Naive B cell (primary cell): ENCODE results near the gene ZNF521. TPM values are rescaled to one million over a fixed set of nuclear protein-coding genes. Genes with fewer than 3 reads are reported as not detected.

Experiments used
- ATAC-seq, 2 donors: fragments of 150-1000 bp; cut with Tn5 transposase; 2 replicates each; pipeline ENCODE4 v1.10.0; 2021; ENCODE audit warnings: low read depth in 2 of 2, mild to moderate bottlenecking in 2 of 2, moderate library complexity in 2 of 2
- DNase-seq: peaks from one replicate; pipeline ENCODE4 v3.0.0; 2022
- H3K27ac Mint-ChIP-seq, 6 donors: one replicate each; pipeline ENCODE4 v1.8.0; 2020 to 2022; ENCODE audit warnings: mild to moderate bottlenecking in 6 of 6, mixed read lengths in 6 of 6, moderate library complexity in 5 of 6, inconsistent platforms in 2 of 6
- H3K27me3 Mint-ChIP-seq, 3 donors: one replicate each; pipeline ENCODE4 v1.8.0; 2021 to 2022; ENCODE audit warnings: mixed read lengths in 3 of 3, mild to moderate bottlenecking in 1 of 3
- H3K36me3 Mint-ChIP-seq, 2 donors: one replicate each; pipeline ENCODE4 v1.8.0; 2020 to 2022; ENCODE audit warnings: mixed read lengths in 2 of 2, inconsistent platforms in 1 of 2, mild to moderate bottlenecking in 1 of 2
- H3K4me1 Mint-ChIP-seq, 3 donors: one replicate each; pipeline ENCODE4 v1.8.0; 2020 to 2022; ENCODE audit warnings: mixed read lengths in 3 of 3, inconsistent platforms in 1 of 3, mild to moderate bottlenecking in 1 of 3, moderate library complexity in 1 of 3
- H3K4me3 Mint-ChIP-seq, 8 donors: one replicate each; pipeline ENCODE4 v1.8.0; 2020 to 2022; ENCODE audit warnings: mild to moderate bottlenecking in 8 of 8, mixed read lengths in 8 of 8, moderate library complexity in 8 of 8, inconsistent platforms in 2 of 8
- H3K9me3 Mint-ChIP-seq, 7 donors: one replicate each; pipeline ENCODE4 v1.8.0; 2020 to 2022; ENCODE audit warnings: mixed read lengths in 7 of 7, mild to moderate bottlenecking in 5 of 7, inconsistent platforms in 2 of 7, moderate library complexity in 1 of 7
- polyA plus RNA-seq, 6 donors: library from polyadenylated mRNA; unstranded; fragments of 300-500 nt; fragmentation: Illumina TruSeq; gene quantifications; one replicate each; pipeline ENCODE4 v1.2.3, GENCODE V29; 2021; ENCODE audit warnings: low read depth in 6 of 6

The ZNF521 gene
- polyA plus RNA-seq, 6 donors from 2014 or later: 0.07 to 0.24 (median 0.11) TPM; not detected in 3

- no peak overlapping the region for H3K27ac Mint-ChIP-seq
- no peaks in the 10 kb centered on the region for H3K36me3 Mint-ChIP-seq
- no peaks in the 10 kb centered on the region for H3K27me3 Mint-ChIP-seq
- DNase-seq (no peak), ATAC-seq (no peak)
- no peak overlapping the region for H3K4me3 Mint-ChIP-seq
- H3K4me1 Mint-ChIP-seq: no peaks in the 10 kb centered on the region
- H3K9me3 Mint-ChIP-seq: no peaks in the 10 kb centered on the region
These were observed 265.1 kb downstream of the ZNF521 start for GRCh38 chr18:25086876-25087275.

- Mint-ChIP-seq H3K27ac (no peak overlapping the region), H3K4me3 (no peak overlapping the region), H3K4me1 (no peaks in the 10 kb centered on the region), H3K9me3 (no peaks in the 10 kb centered on the region), H3K27me3 (no peaks in the 10 kb centered on the region), H3K36me3 (no peaks in the 10 kb centered on the region)
- ATAC-seq: no peak
- no peak for DNase-seq
These were observed 271.0 kb downstream of the ZNF521 start for GRCh38 chr18:25081001-25081400.

DNA sequence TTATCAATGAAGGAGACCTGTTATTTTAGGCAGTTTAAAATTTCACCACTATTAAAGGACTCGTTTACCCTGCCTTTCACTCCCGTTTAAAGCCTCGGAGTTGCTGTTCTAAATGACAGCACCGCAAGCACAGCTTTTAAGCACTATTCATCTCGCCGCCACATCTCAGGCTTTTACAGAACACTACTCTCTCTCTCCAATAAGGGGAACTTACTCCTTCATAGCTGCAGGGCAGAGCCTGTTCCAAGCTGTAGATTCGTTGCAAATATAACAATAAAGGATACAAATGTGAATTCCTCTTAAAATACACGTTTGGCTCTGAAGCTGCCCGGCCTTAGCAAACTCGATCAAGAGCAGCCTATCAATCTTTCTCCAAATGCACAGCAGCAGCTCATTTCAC, 271.8 kb downstream of the ZNF521 start:
- no peak overlapping the region for H3K27ac Mint-ChIP-seq
- H3K36me3 Mint-ChIP-seq: no peaks in the 10 kb centered on the region

GRCh38 chr18:25077944-25078723, 273.8 kb downstream of the ZNF521 start:
- Mint-ChIP-seq H3K27ac (peak overlapping the region in 1 of 6 donors; percentile 17), H3K27me3 (no peaks in the 10 kb centered on the region), H3K4me1 (no peaks in the 10 kb centered on the region), H3K9me3 (no peaks in the 10 kb centered on the region), H3K4me3 (no peak overlapping the region), H3K36me3 (no peaks in the 10 kb centered on the region)
- DNase-seq (no peak), ATAC-seq (no peak)

More for the DNA sequence above, 271.8 kb downstream of the ZNF521 start:
- ATAC-seq: no peak
- H3K9me3 Mint-ChIP-seq: no peaks in the 10 kb centered on the region
- no peak overlapping the region for H3K4me3 Mint-ChIP-seq
- no peak for DNase-seq
- no peaks in the 10 kb centered on the region for H3K4me1 Mint-ChIP-seq
- H3K27me3 Mint-ChIP-seq: no peaks in the 10 kb centered on the region

GRCh38 chr18:25077038-25077943, 274.7 kb downstream of the ZNF521 start:
- Mint-ChIP-seq H3K36me3 (no peaks in the 10 kb centered on the region), H3K27ac (no peak overlapping the region), H3K4me1 (no peaks in the 10 kb centered on the region), H3K27me3 (no peaks in the 10 kb centered on the region), H3K9me3 (no peaks in the 10 kb centered on the region), H3K4me3 (no peak overlapping the region)
- no peak for DNase-seq
- ATAC-seq: no peak

DNA sequence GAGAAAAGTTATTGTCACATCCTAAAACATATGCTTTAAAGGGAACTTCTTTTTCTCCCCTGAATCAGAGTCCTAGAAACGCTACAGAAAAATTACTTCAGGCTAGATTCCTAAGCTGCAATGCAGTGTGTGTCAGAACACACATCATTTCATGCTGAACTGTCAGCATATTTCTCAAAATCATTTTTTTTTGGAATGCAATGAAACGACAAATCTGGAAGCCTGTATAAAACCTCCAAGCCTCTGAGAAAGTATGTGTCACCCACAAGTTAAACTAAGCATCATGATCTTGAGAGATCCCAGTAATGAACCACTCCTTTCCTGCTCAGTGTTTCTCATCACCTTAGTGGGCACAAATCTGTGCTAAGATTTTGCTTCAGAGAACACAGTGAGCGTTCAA, 276.2 kb downstream of the ZNF521 start:
- Mint-ChIP-seq H3K27me3 (peaks cover 0 to 8% (median 0%) of the 10 kb centered on the region in 3 donors), H3K4me1 (no peaks in the 10 kb centered on the region), H3K36me3 (no peaks in the 10 kb centered on the region), H3K9me3 (no peaks in the 10 kb centered on the region), H3K27ac (no peak overlapping the region), H3K4me3 (no peak overlapping the region)
- ATAC-seq (no peak), DNase-seq (no peak)

- Mint-ChIP-seq H3K36me3 (no peaks in the 10 kb centered on the region), H3K9me3 (no peaks in the 10 kb centered on the region), H3K4me3 (no peak overlapping the region), H3K4me1 (no peaks in the 10 kb centered on the region), H3K27ac (peak overlapping the region in 1 of 6 donors; percentile 5), H3K27me3 (peaks cover 0 to 8% (median 0%) of the 10 kb centered on the region in 3 donors)
- ATAC-seq (no peak), DNase-seq (no peak)
These were observed 276.6 kb downstream of the ZNF521 start for GRCh38 chr18:25075331-25075730.

GRCh38 chr18:25074925-25075324, 277.0 kb downstream of the ZNF521 start:
- peaks cover 0 to 8% (median under 1%) of the 10 kb centered on the region in 3 donors for H3K27me3 Mint-ChIP-seq
- no peaks in the 10 kb centered on the region for H3K4me1 Mint-ChIP-seq
- DNase-seq (no peak), ATAC-seq (no peak)
- H3K9me3 Mint-ChIP-seq: no peaks in the 10 kb centered on the region
- H3K36me3 Mint-ChIP-seq: no peaks in the 10 kb centered on the region
- no peak overlapping the region for H3K27ac Mint-ChIP-seq
- no peak overlapping the region for H3K4me3 Mint-ChIP-seq

DNA sequence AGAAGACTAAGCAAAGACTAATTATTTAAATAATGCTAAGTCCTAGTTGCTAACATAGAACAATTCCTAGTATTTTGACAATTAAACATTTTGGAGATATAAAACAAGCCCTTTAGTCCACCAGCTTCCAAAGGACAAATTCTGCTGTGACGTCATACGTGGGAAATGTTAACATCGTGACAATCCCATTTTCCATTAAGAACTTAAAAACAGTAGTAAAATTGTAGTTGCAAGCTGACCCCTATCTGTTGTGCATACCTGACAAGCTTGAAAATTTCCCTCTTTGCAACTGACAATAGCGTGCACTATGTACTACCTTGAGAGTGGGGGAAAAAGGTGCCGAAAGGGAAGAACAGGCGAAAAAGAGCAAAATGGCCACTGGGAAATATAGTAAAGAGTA, 279.8 kb downstream of the ZNF521 start:
- Mint-ChIP-seq H3K27ac (no peak overlapping the region), H3K36me3 (no peaks in the 10 kb centered on the region), H3K4me1 (no peaks in the 10 kb centered on the region), H3K4me3 (no peak overlapping the region), H3K27me3 (peaks cover 0 to 8% (median 3%) of the 10 kb centered on the region in 3 donors), H3K9me3 (no peaks in the 10 kb centered on the region)
- DNase-seq (no peak), ATAC-seq (no peak)

GRCh38 chr18:25067275-25068025, 284.5 kb downstream of the ZNF521 start:
- H3K9me3 Mint-ChIP-seq: no peaks in the 10 kb centered on the region
- H3K4me3 Mint-ChIP-seq: no peak overlapping the region
- no peaks in the 10 kb centered on the region for H3K4me1 Mint-ChIP-seq
- H3K36me3 Mint-ChIP-seq: no peaks in the 10 kb centered on the region
- DNase-seq (no peak), ATAC-seq (no peak)
- H3K27ac Mint-ChIP-seq: no peak overlapping the region
- peaks cover 0 to 8% (median 3%) of the 10 kb centered on the region in 3 donors for H3K27me3 Mint-ChIP-seq

GRCh38 chr18:25066516-25066915, 285.4 kb downstream of the ZNF521 start:
- Mint-ChIP-seq H3K27me3 (peaks cover 0 to 3% (median 2%) of the 10 kb centered on the region in 3 donors), H3K27ac (no peak overlapping the region), H3K36me3 (no peaks in the 10 kb centered on the region), H3K4me3 (no peak overlapping the region), H3K9me3 (no peaks in the 10 kb centered on the region), H3K4me1 (no peaks in the 10 kb centered on the region)
- ATAC-seq (no peak), DNase-seq (no peak)

- Mint-ChIP-seq H3K27me3 (no peaks in the 10 kb centered on the region), H3K4me3 (no peak overlapping the region), H3K4me1 (no peaks in the 10 kb centered on the region), H3K27ac (no peak overlapping the region), H3K36me3 (no peaks in the 10 kb centered on the region), H3K9me3 (no peaks in the 10 kb centered on the region)
- DNase-seq (peak; percentile 7), ATAC-seq (no peak)
These were observed 289.2 kb downstream of the ZNF521 start for GRCh38 chr18:25062720-25063119.

GRCh38 chr18:25061395-25061794, 290.6 kb downstream of the ZNF521 start:
- no peak overlapping the region for H3K4me3 Mint-ChIP-seq
- H3K27ac Mint-ChIP-seq: no peak overlapping the region
- no peak for ATAC-seq
- DNase-seq: no peak
- no peaks in the 10 kb centered on the region for H3K36me3 Mint-ChIP-seq
- H3K27me3 Mint-ChIP-seq: no peaks in the 10 kb centered on the region
- H3K9me3 Mint-ChIP-seq: no peaks in the 10 kb centered on the region
- no peaks in the 10 kb centered on the region for H3K4me1 Mint-ChIP-seq
